Stimulated activated CD8-positive, alpha-beta memory T cell treated with anti-CD3 and anti-CD28 coated beads, Interleukin-2, amount 100 ng/mL, for 1 hour (primary cell): ENCODE data around the gene GLA.
A peak's percentile ranks its signal among the peaks of the same experiment; 100 is the strongest.

ENCODE experiments used
- DNase-seq, 2 donors: peaks; one replicate each; pipeline ENCODE4 v3.0.0-alpha.2; 2020; ENCODE audit warnings: low read depth in 2 of 2

The GLA gene

GRCh38 chrX:101357166-101357795 is 50.4 kb downstream of the GLA start:
- no peak for DNase-seq

GRCh38 chrX:101349193-101349562 is 58.5 kb downstream of the GLA start:
- no peak for DNase-seq

DNA sequence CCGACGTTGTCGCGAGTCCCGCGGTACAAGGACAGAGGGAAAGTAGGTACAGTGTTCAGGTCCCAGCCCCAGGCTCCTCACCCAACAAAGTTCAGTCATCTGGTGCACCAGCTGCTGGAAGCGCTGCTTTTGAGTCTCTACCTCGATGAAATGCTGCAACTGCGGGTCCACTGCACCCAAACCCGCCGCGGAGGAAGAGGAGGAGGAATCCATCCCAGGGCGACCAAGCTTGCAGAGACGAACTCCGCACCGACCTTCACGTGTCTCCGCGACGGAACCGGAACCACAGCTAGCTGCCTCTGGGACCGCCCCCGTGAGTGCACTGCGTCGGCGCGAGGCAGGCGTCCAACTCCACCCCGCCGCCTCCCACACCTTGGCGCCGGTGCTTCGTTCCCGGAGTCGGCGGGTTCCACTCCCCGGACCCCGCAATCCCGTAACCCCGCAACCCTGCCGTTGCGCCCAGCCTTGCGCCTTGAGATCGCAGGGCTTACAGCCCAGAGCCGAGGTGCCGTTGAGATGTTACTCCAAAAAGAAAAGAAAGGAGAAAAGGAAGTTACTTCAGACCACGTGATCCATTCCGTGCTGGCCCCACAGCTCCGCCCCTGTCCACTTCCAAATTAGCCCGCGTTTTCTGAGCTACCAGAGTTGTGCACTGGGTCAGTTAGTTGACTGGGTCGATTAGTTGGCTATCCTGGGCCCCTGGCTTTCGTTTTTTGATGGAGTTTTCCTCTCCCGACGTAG is 59.1 kb downstream of the GLA start, which contains the start of gene TIMM8A:
Gene TIMM8A (minus strand): TSS at position 291 of the 741 bp plus-strand sequence. CDS start 78 bp downstream, at position 213.
- DNase-seq = peak; percentile 56 to 59

GRCh38 chrX:101347859-101348451 is 59.8 kb downstream of the GLA start:
- DNase-seq = no peak
